WI38 (cell line): ENCODE measurements around the gene MTRF1.

ENCODE experiments used
- H3K4me3 ChIP-seq: 2 replicates; pipeline ENCODE4 v1.5.1; 2011; ENCODE audit warnings: low read depth, mild to moderate bottlenecking, control low read depth, low read length
- TF ChIP-seq, protein P1 (sequence below): IDR thresholded peaks from 2 replicates; pipeline ENCODE4 v1.5.1; 2012; ENCODE audit warnings: low read depth, mild to moderate bottlenecking, control low read depth, low read length

MTRF1 gene

DNA sequence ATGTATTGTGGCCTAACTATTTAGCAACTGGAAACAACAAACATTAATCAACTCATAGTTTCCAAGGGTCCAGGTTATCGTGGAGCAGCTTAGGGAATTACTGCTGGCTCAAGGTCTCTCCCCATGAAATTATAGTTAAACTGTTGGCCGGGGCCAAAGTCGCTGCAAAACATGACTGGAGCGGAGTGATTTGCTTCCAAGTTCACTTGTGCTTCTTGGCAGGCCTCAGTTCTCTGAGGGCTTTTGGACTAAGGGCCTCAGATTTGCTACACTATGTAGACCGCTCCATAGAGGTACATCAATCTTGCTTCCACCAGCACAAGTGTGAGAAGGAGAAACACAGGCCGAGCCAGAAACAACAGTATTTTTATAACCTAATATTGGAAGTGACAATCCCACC is 59.6 kb downstream of the MTRF1 start:
- TF ChIP-seq, protein P1, sequence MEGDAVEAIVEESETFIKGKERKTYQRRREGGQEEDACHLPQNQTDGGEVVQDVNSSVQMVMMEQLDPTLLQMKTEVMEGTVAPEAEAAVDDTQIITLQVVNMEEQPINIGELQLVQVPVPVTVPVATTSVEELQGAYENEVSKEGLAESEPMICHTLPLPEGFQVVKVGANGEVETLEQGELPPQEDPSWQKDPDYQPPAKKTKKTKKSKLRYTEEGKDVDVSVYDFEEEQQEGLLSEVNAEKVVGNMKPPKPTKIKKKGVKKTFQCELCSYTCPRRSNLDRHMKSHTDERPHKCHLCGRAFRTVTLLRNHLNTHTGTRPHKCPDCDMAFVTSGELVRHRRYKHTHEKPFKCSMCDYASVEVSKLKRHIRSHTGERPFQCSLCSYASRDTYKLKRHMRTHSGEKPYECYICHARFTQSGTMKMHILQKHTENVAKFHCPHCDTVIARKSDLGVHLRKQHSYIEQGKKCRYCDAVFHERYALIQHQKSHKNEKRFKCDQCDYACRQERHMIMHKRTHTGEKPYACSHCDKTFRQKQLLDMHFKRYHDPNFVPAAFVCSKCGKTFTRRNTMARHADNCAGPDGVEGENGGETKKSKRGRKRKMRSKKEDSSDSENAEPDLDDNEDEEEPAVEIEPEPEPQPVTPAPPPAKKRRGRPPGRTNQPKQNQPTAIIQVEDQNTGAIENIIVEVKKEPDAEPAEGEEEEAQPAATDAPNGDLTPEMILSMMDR, result no peak
- no peak overlapping the region for H3K4me3 ChIP-seq

GRCh38 chr13:41200126-41200525 is 63.2 kb downstream of the MTRF1 start:
- no peak overlapping the region for H3K4me3 ChIP-seq

GRCh38 chr13:41199526-41199925 is 63.9 kb downstream of the MTRF1 start:
- TF ChIP-seq, protein P1, result no peak
- H3K4me3 ChIP-seq, result no peak overlapping the region

More at GRCh38 chr13:41200126-41200525, 63.2 kb downstream of the MTRF1 start:
- TF ChIP-seq, protein P1, result no peak

DNA sequence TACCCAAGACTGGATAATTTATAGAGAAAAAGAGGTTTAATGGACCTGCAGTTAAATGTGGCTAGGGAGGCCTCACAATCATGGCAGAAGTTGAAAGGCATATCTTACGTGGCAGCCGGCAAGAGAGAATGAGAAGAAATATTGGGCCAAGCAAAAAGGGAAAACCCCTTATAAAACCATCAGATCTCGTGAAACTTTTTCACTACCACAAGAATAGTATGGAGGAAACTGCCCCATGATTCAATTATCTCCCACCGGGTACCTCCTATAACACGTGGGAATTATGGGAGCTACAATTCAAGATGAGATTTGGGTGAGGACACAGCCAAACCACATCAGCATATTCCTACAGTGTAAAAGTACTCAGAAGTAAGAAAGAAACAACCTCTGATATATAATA is 64.3 kb downstream of the MTRF1 start:
- TF ChIP-seq, protein P1, result no peak
- H3K4me3 ChIP-seq, result no peak overlapping the region

- TF ChIP-seq, protein P1, result peak; percentile 16; the same call in 1 of the 2 replicates
- no peak overlapping the region for H3K4me3 ChIP-seq
Measured at GRCh38 chr13:41196620-41197019, 66.8 kb downstream of the MTRF1 start.

DNA sequence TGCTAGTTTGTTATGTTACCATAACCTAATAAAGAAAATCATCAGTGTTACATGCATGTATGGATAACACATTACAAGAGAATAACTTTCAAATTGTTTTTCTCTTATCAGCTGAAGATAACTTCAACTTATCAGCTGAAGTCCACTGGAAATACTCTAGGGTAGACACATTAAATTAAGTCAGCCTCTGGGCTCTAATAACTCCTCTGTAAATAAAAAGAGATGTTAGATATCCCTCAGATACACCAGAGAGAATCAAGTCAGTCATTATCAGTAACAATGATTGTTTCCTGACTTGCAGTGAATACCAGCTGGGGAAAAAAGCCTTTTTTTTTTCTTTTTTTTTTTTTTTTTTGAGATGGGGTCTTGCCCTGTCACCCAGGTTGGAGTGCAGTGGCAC is 67.4 kb downstream of the MTRF1 start:
- TF ChIP-seq, protein P1, result no peak
- no peak overlapping the region for H3K4me3 ChIP-seq

- H3K4me3 ChIP-seq, result peak within 1 kb of the TSS; percentile 57
Measured at GRCh38 chr13:41193919-41194824, 69.2 kb downstream of the MTRF1 start, which contains the start of gene KBTBD7. KBTBD7 (minus strand) TSS chr13:41194569; CDS start chr13:41194257, 312 bp downstream.

More at GRCh38 chr13:41193919-41194824, 69.2 kb downstream of the MTRF1 start, which contains the start of gene KBTBD7:
- TF ChIP-seq, protein P1, result no peak
